A549 treated with CORT108297 at 1 μM for 4 hours (cell line): ENCODE data around the gene FEV. TPM values are rescaled to one million over a fixed set of nuclear protein-coding genes. Genes with fewer than 3 reads are reported as not detected.

ENCODE experiments used
- total RNA-seq: library from RNA; stranded (reverse); fragments of 200-300 nt; extraction: Qiagen RNA extraction; gene quantifications from 5 replicates; pipeline ENCODE4 v1.2.3, GENCODE V29; 2022

Gene FEV
- total RNA-seq, result not detected in 5 replicates

DNA sequence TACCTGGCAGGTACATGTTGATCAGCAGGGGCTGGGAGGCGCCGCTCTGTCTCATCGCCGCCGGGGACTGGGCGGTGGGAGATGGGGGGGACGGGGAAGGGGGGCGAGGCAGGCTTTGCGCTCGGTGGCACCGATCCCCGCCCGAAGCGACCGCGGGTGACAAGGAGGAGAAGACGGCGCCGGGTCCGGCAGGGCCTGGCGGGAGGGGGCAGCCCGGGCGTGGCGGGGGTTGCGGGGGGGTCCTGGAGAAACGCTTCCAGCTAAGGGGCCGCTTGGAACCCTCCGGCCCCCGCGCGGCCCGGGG, at the start of gene FEV:
Gene FEV (minus strand): TSS at position 164 of the 304 bp plus-strand sequence. CDS start 109 bp downstream, at position 55.

DNA sequence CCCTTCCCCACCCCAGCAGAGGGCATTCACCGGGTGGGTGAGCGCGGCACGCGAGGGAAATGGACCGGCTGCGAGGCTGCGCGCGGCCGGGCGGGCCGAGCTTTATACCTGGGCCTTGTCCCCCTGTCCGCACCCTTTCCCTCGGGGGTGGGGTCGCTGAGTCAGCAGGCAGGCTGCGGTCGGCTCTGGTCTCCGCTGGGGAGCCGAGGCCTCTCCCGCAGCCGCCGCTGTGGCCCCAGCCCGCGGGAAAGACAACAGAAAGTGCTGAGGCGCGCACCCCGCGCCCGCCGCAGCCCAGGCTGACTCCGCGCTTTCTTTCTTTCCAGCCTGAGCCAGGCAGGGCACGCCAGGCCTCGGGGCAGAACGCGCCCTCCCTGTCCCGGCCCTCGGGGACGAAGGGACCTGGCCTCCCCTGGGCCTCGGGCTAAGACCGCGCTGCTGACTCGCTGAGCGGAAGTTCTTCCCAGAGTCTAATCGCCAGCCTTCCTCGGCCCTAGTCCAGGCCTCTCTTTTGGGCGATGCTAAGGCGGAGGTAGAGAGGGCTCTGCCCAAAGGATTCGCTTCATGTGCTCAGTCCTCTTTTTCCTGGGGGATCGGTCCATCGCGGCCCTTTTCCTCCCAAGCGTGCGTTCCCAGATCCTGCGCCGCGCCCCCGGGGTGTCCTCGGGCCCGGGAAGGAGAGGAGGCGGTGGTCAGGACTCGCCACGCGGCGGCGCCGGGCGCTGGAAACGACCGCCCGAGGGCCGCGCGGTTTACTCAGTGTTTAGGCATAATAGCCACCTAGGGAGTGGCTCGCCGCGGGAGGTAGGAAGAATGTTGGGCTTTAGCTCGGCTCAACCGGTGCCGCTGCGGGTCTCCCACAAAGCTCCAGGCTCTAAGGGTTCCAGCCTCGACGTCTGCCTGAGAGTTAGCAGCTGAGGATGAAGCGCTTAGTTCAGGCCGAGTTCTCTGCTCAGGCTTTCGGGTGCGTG, 8.6 kb upstream of the FEV start, which contains the start of gene CRYBA2:
Gene CRYBA2 (minus strand): TSS at position 78 of the 971 bp plus-strand sequence. CDS start 246 bp downstream, outside the sequence.

DNA sequence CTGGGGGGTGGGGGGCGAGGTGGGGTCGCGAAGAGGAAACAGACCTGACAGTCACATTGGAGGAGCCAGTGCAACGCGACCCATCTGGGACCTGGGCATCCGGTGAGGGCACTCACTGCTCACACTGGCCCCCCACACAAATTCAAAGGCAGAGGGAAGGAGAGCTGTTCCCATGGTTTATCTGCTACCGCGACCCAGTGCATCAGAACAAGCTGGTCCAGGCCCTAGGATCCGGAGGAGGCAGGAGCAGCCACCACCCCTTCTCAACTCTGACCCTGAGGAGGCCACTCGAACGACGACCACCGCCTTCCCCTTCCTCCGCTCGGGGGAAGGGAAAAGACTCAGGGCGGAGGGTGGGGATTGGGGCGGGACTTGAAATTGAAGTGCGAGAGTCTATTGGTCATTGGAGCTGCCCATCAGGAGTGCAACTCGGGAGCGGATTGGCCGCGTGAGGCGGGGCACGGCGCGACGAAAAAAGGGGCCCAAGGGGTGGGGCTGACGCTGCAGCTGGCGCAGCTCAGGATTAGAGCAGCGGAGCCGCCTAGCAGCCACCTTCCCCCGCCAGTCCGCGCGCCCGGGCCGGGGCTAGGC, 25.7 kb downstream of the FEV start, which contains the start of gene CDK5R2:
Gene CDK5R2 (plus strand): TSS at position 526 of the 591 bp plus-strand sequence. CDS start 155 bp downstream, outside the sequence.

Other genes with a start within 250 kb of the FEV start
- gene CYP27A1, start 203.0 kb downstream of the FEV start, total RNA-seq, result 0.12 to 0.18 TPM (median 0.15 TPM) in 5 replicates
- not detected in 5 replicates for gene PRKAG3, start 153.4 kb downstream of the FEV start, total RNA-seq
- gene WNT6, start 125.4 kb downstream of the FEV start, total RNA-seq, result 0.05 to 0.28 TPM (median 0.17 TPM) in 4 of 5 replicates, not detected in the other
- gene WNT10A, start 104.3 kb downstream of the FEV start, total RNA-seq, result 0.05 to 0.18 TPM (median 0.07 TPM) in 5 replicates
- 1.6 to 3.0 TPM (median 2.4 TPM) in 5 replicates for gene CDK5R2, start 25.5 kb downstream of the FEV start, total RNA-seq
- gene CRYBA2, start 8.2 kb upstream of the FEV start, total RNA-seq, result not detected in 5 replicates
- 0.15 to 0.24 TPM (median 0.20 TPM) in 5 replicates for gene CFAP65, start 56.3 kb upstream of the FEV start, total RNA-seq
- 0.13 to 0.25 TPM (median 0.21 TPM) in 4 of 5 replicates, not detected in the other for gene IHH, start 75.7 kb upstream of the FEV start, total RNA-seq
- gene NHEJ1, start 175.6 kb upstream of the FEV start, total RNA-seq, result 13.7 to 15.4 TPM (median 14.9 TPM) in 5 replicates
- gene SLC23A3, start 184.8 kb upstream of the FEV start, total RNA-seq, result 0.47 to 1.0 TPM (median 0.72 TPM) in 5 replicates
- gene CNPPD1, start 191.7 kb upstream of the FEV start, total RNA-seq, result 40.2 to 52.2 TPM (median 49.6 TPM) in 5 replicates
- gene RETREG2, start 193.1 kb upstream of the FEV start, total RNA-seq, result 63.1 to 89.7 TPM (median 87.7 TPM) in 5 replicates
- 16.4 to 23.8 TPM (median 22.1 TPM) in 5 replicates for gene ZFAND2B, start 221.6 kb upstream of the FEV start, total RNA-seq
- 23.5 to 36.0 TPM (median 33.7 TPM) in 5 replicates for gene ABCB6, start 233.8 kb upstream of the FEV start, total RNA-seq
- gene ATG9A, start 244.5 kb upstream of the FEV start, total RNA-seq, result 44.9 to 51.0 TPM (median 49.9 TPM) in 5 replicates
- 14.4 to 23.5 TPM (median 20.3 TPM) in 5 replicates for gene ANKZF1, start 244.6 kb upstream of the FEV start, total RNA-seq